Heart right ventricle (tissue), 16 donors: Measurements from ENCODE around the gene ATP1B2. TPM values are rescaled to one million over a fixed set of nuclear protein-coding genes. Genes with fewer than 3 reads are reported as not detected.

ENCODE experiments used
- ATAC-seq, 8 donors: fragments of 200-7000 bp; cut with Tn5 transposase; one replicate each; pipeline ENCODE4 v1.9.1; 2020; ENCODE audit warnings: mild to moderate bottlenecking in 8 of 8, moderate library complexity in 8 of 8, moderate number of reproducible peaks in 1 of 8
- DNase-seq, 2 donors: peaks; one replicate each; pipeline ENCODE4 v3.0.0-alpha.2; 2020
- H3K27ac ChIP-seq, 10 donors: fragments of 200-600 bp; sonication (generic) in 2 of 10; one replicate each; pipeline versions ENCODE4 v1.5.0 to v1.8.0; 2020 to 2022; ENCODE audit warnings: mild to moderate bottlenecking in 3 of 10
- H3K27me3 ChIP-seq, 7 donors: fragments of 200-600 bp; one replicate each; pipeline ENCODE4 v1.8.0; 2021 to 2022; ENCODE audit warnings: mild to moderate bottlenecking in 2 of 7
- H3K36me3 ChIP-seq, 9 donors: fragments of 200-600 bp; sonication (generic) in 1 of 9; one replicate each; pipeline versions ENCODE4 v1.5.0 to v1.8.0; 2020 to 2022; ENCODE audit warnings: mild to moderate bottlenecking in 2 of 9
- H3K4me1 ChIP-seq, 9 donors: fragments of 200-600 bp; sonication (generic) in 1 of 9; one replicate each; pipeline versions ENCODE4 v1.5.0 to v1.8.0; 2020 to 2022; ENCODE audit warnings: mild to moderate bottlenecking in 4 of 9
- H3K4me3 ChIP-seq, 10 donors: fragments of 200-600 bp; sonication (generic) in 2 of 10; one replicate each; pipeline versions ENCODE4 v1.5.0 to v1.8.0; 2020 to 2022; ENCODE audit warnings: mild to moderate bottlenecking in 7 of 10, moderate library complexity in 2 of 10
- H3K9me3 ChIP-seq, 11 donors: fragments of 200-600 bp in 10 of 11; sonication (generic) in 2 of 11; one replicate each; pipeline versions ENCODE4 v1.5.0 to v1.8.0; 2013 to 2022; ENCODE audit warnings: mild to moderate bottlenecking in 2 of 11, control low read depth in 1 of 11, moderate library complexity in 1 of 11
- CTCF ChIP-seq, 9 donors: fragments of 200-600 bp; sonication (generic) in 2 of 9; IDR thresholded peaks; one replicate each; pipeline versions ENCODE4 v1.5.0 to v1.8.0; 2021 to 2022; ENCODE audit warnings: antibody characterized with exemption in 9 of 9, mild to moderate bottlenecking in 5 of 9, moderate library complexity in 1 of 9
- WGBS, 2 donors: extraction: QIAGEN DNeasy Blood & Tissue Kit; methylation state at CpG; one replicate each; pipeline ENCODE4 v1.1.7; 2013; ENCODE audit warnings: inconsistent platforms in 1 of 2; 5-methylcytosine and 5-hydroxymethylcytosine counted together
- intact Hi-C, 10 donors: fragments of 100-400 bp; cut with DNase I; formaldehyde crosslinking; loops; one replicate each; pipeline versions ENCODE4 v1.11.1 to v1.14.2; 2022
- polyA plus RNA-seq, 2 donors: library from polyadenylated mRNA; stranded (reverse); fragments of 200-250 nt; gene quantifications; one replicate each; pipeline ENCODE4 v1.2.3, GENCODE V29; 2013
- total RNA-seq, 10 donors: library from RNA; stranded (reverse); fragmentation: NEBNext Ultra II Directional in 3 of 10; extraction: Animal tissue kit (Norgen Biotek cat#: 25700) in 3 of 10; gene quantifications; one replicate each; pipeline versions ENCODE4 v1.2.1 to v1.2.4, GENCODE V29; 2021 to 2023
- donor health status: Arrhythmogenic right ventricular cardiomyopathy.
- donor health status: ischemic (EF 13 %, LVEDD 7.1; RV severe dilation, severe dysfunction).
- donor health status: healthy with polysubstance abuse.
- donor health status: DM: no; HTN: yes; CAD: no.
- donor health status: DM: no; HTN: no; CAD: no.
- donor health status: ischemic (EF 25% LVEDD 6.9; RV normal size, moderate dysfunction).
- donor health status: ischemic (EF 25% LVEDD 5.7; RV mildly dilated, moderate dysfunction).
- donor health status: healthy.
- donor health status: DM: yes; HTN: yes; CAD: no.
- donor health status: Ischemic cardiomyopathy.
- donor health status: ischemic (EF 35%, LVEDD 5.7; RV mildly dilated, moderate dysfunction).
- donor health status: nonischemic (EF 11% LVEDD 7.7; RV severe dilation, severe dysfunction).
- donor health status: DM: yes; HTN: yes; CAD: no.
- donor health status: PGD.
- donor health status: ischemic (EF 29% LVEDD 5.4; RV normal size, mild dysfunction).
- donor health status: nonischemic (EF 23%, LVEDD 6.1; RV moderate dilation, normal function).

The ATP1B2 gene
- total and polyA plus RNA-seq, 12 donors: 0.91 to 6.5 (median 3.9) TPM

DNA sequence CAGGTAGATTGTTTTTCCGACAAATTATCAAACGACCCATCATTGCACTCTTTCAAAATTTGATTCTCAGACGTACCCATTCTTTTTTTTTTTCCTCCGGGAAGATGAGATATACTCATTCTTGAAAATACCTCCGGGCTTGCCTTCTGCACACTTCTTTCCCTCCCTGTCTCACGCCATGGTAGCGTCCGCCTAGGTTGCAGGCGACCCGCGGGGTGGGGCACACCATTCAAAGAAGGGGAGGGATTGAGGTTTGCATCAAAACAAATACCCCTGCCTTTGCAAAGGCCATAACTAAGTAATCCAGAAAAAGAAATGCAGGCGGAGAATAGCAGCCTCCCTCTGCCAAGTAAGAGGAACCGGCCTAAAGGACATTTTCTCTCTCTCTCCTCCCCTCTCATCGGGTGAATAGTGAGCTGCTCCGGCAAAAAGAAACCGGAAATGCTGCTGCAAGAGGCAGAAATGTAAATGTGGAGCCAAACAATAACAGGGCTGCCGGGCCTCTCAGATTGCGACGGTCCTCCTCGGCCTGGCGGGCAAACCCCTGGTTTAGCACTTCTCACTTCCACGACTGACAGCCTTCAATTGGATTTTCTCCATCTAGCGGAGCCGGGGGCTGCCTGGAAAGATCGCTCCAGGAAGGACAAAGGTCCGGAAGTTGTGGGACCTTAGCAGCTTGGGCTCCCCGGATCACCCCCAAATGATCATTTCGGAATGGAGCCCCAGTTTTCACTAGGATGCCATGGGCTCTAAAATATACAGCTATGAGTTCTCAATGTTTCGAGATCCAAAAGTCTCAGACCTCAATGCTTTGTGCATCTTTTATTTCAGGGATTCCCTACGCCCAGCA lies 35.7 kb downstream of the ATP1B2 start:
- H3K4me1 ChIP-seq: peaks cover 6 to 36% (median 25%) of the 10 kb centered on the region in 9 donors
- DNase-seq: peak; percentile 73 to 80
- intact Hi-C loops: loop anchor here in 8 of 10 donors (2.0 to 10.0 kb wide), 9 partner anchors 34 to 332 kb away; partner anchors contain the start of genes SHBG (in 5 of the 8), FXR2 (in 2 of the 8), MPDU1 (in 2 of the 8) and SAT2 (in 2 of the 8)
- H3K27ac ChIP-seq: peak overlapping the region; percentile 84 to 97 (median 94)
- peak; percentile 46 to 76 (median 66) for ATAC-seq
- peak overlapping the region; percentile 68 to 97 (median 80) for H3K4me3 ChIP-seq
- H3K27me3 ChIP-seq: no peaks in the 10 kb centered on the region
- no peaks in the 10 kb centered on the region for H3K9me3 ChIP-seq
- H3K36me3 ChIP-seq: peaks cover 0 to 26% (median 0%) of the 10 kb centered on the region in 9 donors
- TF ChIP-seq CTCF (IDR thresholded peaks at IDR 0.05): no peak
- 0 to 1% methylated on average over 30 of the region's 30 CpGs for WGBS, 2 donors

DNA sequence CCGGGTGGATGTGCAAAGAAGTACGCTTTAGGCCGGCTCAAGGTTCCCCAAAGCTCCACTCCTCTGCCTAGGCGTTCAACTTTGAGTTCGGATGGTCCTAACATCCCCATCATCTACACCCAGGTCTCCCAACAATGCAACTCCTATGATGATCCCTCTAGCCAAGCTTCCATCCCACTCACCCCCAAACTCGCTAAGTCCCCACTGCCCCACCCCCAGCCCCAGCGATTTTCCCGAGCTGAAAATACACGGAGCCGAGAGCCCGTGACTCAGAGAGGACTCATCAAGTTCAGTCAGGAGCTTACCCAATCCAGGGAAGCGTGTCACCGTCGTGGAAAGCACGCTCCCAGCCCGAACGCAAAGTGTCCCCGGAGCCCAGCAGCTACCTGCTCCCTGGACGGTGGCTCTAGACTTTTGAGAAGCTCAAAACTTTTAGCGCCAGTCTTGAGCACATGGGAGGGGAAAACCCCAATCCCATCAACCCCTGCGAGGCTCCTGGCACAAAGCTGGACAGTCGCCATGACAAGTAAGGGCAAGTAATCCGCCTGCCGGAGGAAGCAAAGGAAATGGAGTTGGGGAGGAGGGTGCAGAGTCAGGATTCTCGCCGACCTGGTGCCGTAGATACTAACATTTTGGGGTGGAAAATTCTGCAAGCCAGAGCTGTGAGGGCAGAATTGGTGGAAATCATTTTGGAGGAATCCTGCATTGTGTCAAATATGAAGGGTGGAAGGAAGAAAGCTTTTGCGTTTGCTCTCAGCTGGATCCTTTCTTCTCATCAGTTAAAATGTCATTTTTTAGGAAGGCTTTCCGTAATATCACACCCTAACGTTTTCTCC lies 36.6 kb downstream of the ATP1B2 start, which contains the start of gene TP53:
TP53 (minus strand) TSS at position 419 of the 836 bp plus-strand sequence. CDS start 10,896 bp downstream, outside the sequence.
- intact Hi-C loops: loop anchor here in 8 of 10 donors (2.0 to 10.0 kb wide), 9 partner anchors 35 to 332 kb away; partner anchors contain the start of genes SHBG (in 5 of the 8), FXR2 (in 2 of the 8), MPDU1 (in 2 of the 8) and SAT2 (in 2 of the 8)
- DNase-seq: peak; percentile 77 to 94
- Histone ChIP-seq H3K4me3 (peak within 1 kb of the TSS; percentile 68 to 97 (median 80)), H3K27ac (peak within 1 kb of the TSS; percentile 84 to 97 (median 94)), H3K27me3 (no peaks in the 10 kb centered on the region), H3K9me3 (no peaks in the 10 kb centered on the region), H3K4me1 (peaks cover 6 to 36% (median 25%) of the 10 kb centered on the region in 9 donors), H3K36me3 (peaks cover 0 to 34% (median 0%) of the 10 kb centered on the region in 9 donors)
- WGBS, 2 donors: 0 to 1% methylated on average over 30 of the region's 30 CpGs
- no peak for TF ChIP-seq CTCF (IDR thresholded peaks at IDR 0.05)
- peak; percentile 43 to 89 (median 82) for ATAC-seq

GRCh38 chr17:7687908-7688807 lies 37.4 kb downstream of the ATP1B2 start, which contains the start of gene WRAP53:
Gene WRAP53 (plus strand): TSS chr17:7688477. CDS start chr17:7688649, 172 bp downstream.
- ATAC-seq (peak; percentile 93 to 96 (median 95)), DNase-seq (peak; percentile 94 to 98)
- H3K27me3 ChIP-seq: no peaks in the 10 kb centered on the region
- H3K27ac ChIP-seq: peak within 1 kb of the TSS; percentile 84 to 97 (median 94)
- peak within 1 kb of the TSS; percentile 68 to 97 (median 80) for H3K4me3 ChIP-seq
- 0 to 1% methylated on average over 51 of the region's 51 CpGs for WGBS, 2 donors
- H3K9me3 ChIP-seq: no peaks in the 10 kb centered on the region
- peaks cover 6 to 36% (median 25%) of the 10 kb centered on the region in 9 donors for H3K4me1 ChIP-seq
- peak in 8 of 9 donors; percentile 97 to 100 (median 100) for TF ChIP-seq CTCF (IDR thresholded peaks at IDR 0.05)
- intact Hi-C loops: loop anchor here in 8 of 10 donors (1.0 to 10.0 kb wide), 11 partner anchors 36 to 333 kb away; partner anchors contain the start of genes SHBG (in 5 of the 8), FXR2 (in 2 of the 8), MPDU1 (in 2 of the 8) and SAT2 (in 2 of the 8)
- peaks cover 0 to 30% (median 0%) of the 10 kb centered on the region in 9 donors for H3K36me3 ChIP-seq
